ENCODE data around the gene RAB7B. TPM values are rescaled to one million over a fixed set of nuclear protein-coding genes. Genes with fewer than 3 reads are reported as not detected.

RAB7B gene
- total RNA-seq, 1 donor from 2014 or later: 6.3 TPM

GRCh38 chr1:206011057-206011456, 7.9 kb upstream of the RAB7B start:
- Histone ChIP-seq H3K36me3 (ENCODE audit: control insufficient read depth in 3 of 3, insufficient read depth in 3 of 3, low read length in 3 of 3) (no peaks in the 10 kb centered on the region), H3K27me3 (ENCODE audit: control insufficient read depth in 3 of 3, insufficient read depth in 3 of 3, low read length in 3 of 3) (peaks cover 0 to 4% (median 0%) of the 10 kb centered on the region in 3 donors), H3K4me1 (ENCODE audit: control insufficient read depth in 3 of 3, insufficient read depth in 3 of 3, low read length in 3 of 3) (peaks cover 0 to 10% (median 3%) of the 10 kb centered on the region in 3 donors), H3K4me3 (ENCODE audit: low read length in 3 of 3) (no peak overlapping the region), H3K9me3 (ENCODE audit: control insufficient read depth in 3 of 3, low read length in 3 of 3) (no peaks in the 10 kb centered on the region), H3K9ac (ENCODE audit: low read depth in 1 of 3, low read length in 3 of 3) (no peak overlapping the region), H3K27ac (ENCODE audit: low read depth, low read length) (no peak overlapping the region)

GRCh38 chr1:206010060-206010459, 6.9 kb upstream of the RAB7B start:
- Histone ChIP-seq H3K27me3 (ENCODE audit: control insufficient read depth in 3 of 3, insufficient read depth in 3 of 3, low read length in 3 of 3) (peaks cover 0 to 4% (median 0%) of the 10 kb centered on the region in 3 donors), H3K4me3 (ENCODE audit: low read length in 3 of 3) (no peak overlapping the region), H3K4me1 (ENCODE audit: control insufficient read depth in 3 of 3, insufficient read depth in 3 of 3, low read length in 3 of 3) (peaks cover 0 to 12% (median 5%) of the 10 kb centered on the region in 3 donors), H3K9ac (ENCODE audit: low read depth in 1 of 3, low read length in 3 of 3) (no peak overlapping the region), H3K27ac (ENCODE audit: low read depth, low read length) (no peak overlapping the region), H3K36me3 (ENCODE audit: control insufficient read depth in 3 of 3, insufficient read depth in 3 of 3, low read length in 3 of 3) (no peaks in the 10 kb centered on the region), H3K9me3 (ENCODE audit: control insufficient read depth in 3 of 3, low read length in 3 of 3) (no peaks in the 10 kb centered on the region)

GRCh38 chr1:206006946-206007345, 3.8 kb upstream of the RAB7B start:
- no peak overlapping the region for H3K9ac ChIP-seq (ENCODE audit: low read depth in 1 of 3, low read length in 3 of 3)
- H3K4me3 ChIP-seq (ENCODE audit: low read length in 3 of 3): no peak overlapping the region
- H3K27ac ChIP-seq (ENCODE audit: low read depth, low read length): no peak overlapping the region
- no peaks in the 10 kb centered on the region for H3K9me3 ChIP-seq (ENCODE audit: control insufficient read depth in 3 of 3, low read length in 3 of 3)
- peaks cover 16 to 33% (median 32%) of the 10 kb centered on the region in 3 donors for H3K4me1 ChIP-seq (ENCODE audit: control insufficient read depth in 3 of 3, insufficient read depth in 3 of 3, low read length in 3 of 3)
- no peaks in the 10 kb centered on the region for H3K36me3 ChIP-seq (ENCODE audit: control insufficient read depth in 3 of 3, insufficient read depth in 3 of 3, low read length in 3 of 3)
- no peaks in the 10 kb centered on the region for H3K27me3 ChIP-seq (ENCODE audit: control insufficient read depth in 3 of 3, insufficient read depth in 3 of 3, low read length in 3 of 3)

GRCh38 chr1:206005778-206006180, 2.6 kb upstream of the RAB7B start:
- Histone ChIP-seq H3K27ac (ENCODE audit: low read depth, low read length) (no peak overlapping the region), H3K9me3 (ENCODE audit: control insufficient read depth in 3 of 3, low read length in 3 of 3) (no peaks in the 10 kb centered on the region), H3K9ac (ENCODE audit: low read depth in 1 of 3, low read length in 3 of 3) (no peak overlapping the region), H3K4me1 (ENCODE audit: control insufficient read depth in 3 of 3, insufficient read depth in 3 of 3, low read length in 3 of 3) (peaks cover 19 to 42% (median 41%) of the 10 kb centered on the region in 3 donors), H3K36me3 (ENCODE audit: control insufficient read depth in 3 of 3, insufficient read depth in 3 of 3, low read length in 3 of 3) (no peaks in the 10 kb centered on the region), H3K27me3 (ENCODE audit: control insufficient read depth in 3 of 3, insufficient read depth in 3 of 3, low read length in 3 of 3) (no peaks in the 10 kb centered on the region), H3K4me3 (ENCODE audit: low read length in 3 of 3) (no peak overlapping the region)

GRCh38 chr1:206005234-206005633, 2.0 kb upstream of the RAB7B start:
- Histone ChIP-seq H3K36me3 (ENCODE audit: control insufficient read depth in 3 of 3, insufficient read depth in 3 of 3, low read length in 3 of 3) (no peaks in the 10 kb centered on the region), H3K9ac (ENCODE audit: low read depth in 1 of 3, low read length in 3 of 3) (no peak overlapping the region), H3K27me3 (ENCODE audit: control insufficient read depth in 3 of 3, insufficient read depth in 3 of 3, low read length in 3 of 3) (no peaks in the 10 kb centered on the region), H3K4me1 (ENCODE audit: control insufficient read depth in 3 of 3, insufficient read depth in 3 of 3, low read length in 3 of 3) (peaks cover 19 to 47% (median 42%) of the 10 kb centered on the region in 3 donors), H3K27ac (ENCODE audit: low read depth, low read length) (no peak overlapping the region), H3K4me3 (ENCODE audit: low read length in 3 of 3) (no peak overlapping the region), H3K9me3 (ENCODE audit: control insufficient read depth in 3 of 3, low read length in 3 of 3) (no peaks in the 10 kb centered on the region)

- Histone ChIP-seq H3K27ac (ENCODE audit: low read depth, low read length) (no peak overlapping the region), H3K4me1 (ENCODE audit: control insufficient read depth in 3 of 3, insufficient read depth in 3 of 3, low read length in 3 of 3) (peaks cover 19 to 47% (median 43%) of the 10 kb centered on the region in 3 donors), H3K9ac (ENCODE audit: low read depth in 1 of 3, low read length in 3 of 3) (no peak overlapping the region)
Observed at GRCh38 chr1:206004826-206005225, 1.6 kb upstream of the RAB7B start.

GRCh38 chr1:206003854-206004800, 932 bp upstream of the RAB7B start:
- Histone ChIP-seq H3K27ac (ENCODE audit: low read depth, low read length) (peak overlapping the region; percentile 73), H3K27me3 (ENCODE audit: control insufficient read depth in 3 of 3, insufficient read depth in 3 of 3, low read length in 3 of 3) (no peaks in the 10 kb centered on the region), H3K36me3 (ENCODE audit: control insufficient read depth in 3 of 3, insufficient read depth in 3 of 3, low read length in 3 of 3) (no peaks in the 10 kb centered on the region), H3K9me3 (ENCODE audit: control insufficient read depth in 3 of 3, low read length in 3 of 3) (no peaks in the 10 kb centered on the region), H3K4me3 (ENCODE audit: low read length in 3 of 3) (no peak overlapping the region), H3K4me1 (ENCODE audit: control insufficient read depth in 3 of 3, insufficient read depth in 3 of 3, low read length in 3 of 3) (peaks cover 19 to 47% (median 46%) of the 10 kb centered on the region in 3 donors), H3K9ac (ENCODE audit: low read depth in 1 of 3, low read length in 3 of 3) (no peak overlapping the region)

More at GRCh38 chr1:206004826-206005225, 1.6 kb upstream of the RAB7B start:
- Histone ChIP-seq H3K36me3 (ENCODE audit: control insufficient read depth in 3 of 3, insufficient read depth in 3 of 3, low read length in 3 of 3) (no peaks in the 10 kb centered on the region), H3K4me3 (ENCODE audit: low read length in 3 of 3) (no peak overlapping the region), H3K27me3 (ENCODE audit: control insufficient read depth in 3 of 3, insufficient read depth in 3 of 3, low read length in 3 of 3) (no peaks in the 10 kb centered on the region), H3K9me3 (ENCODE audit: control insufficient read depth in 3 of 3, low read length in 3 of 3) (no peaks in the 10 kb centered on the region)

GRCh38 chr1:206002160-206002559, 1.0 kb downstream of the RAB7B start:
- Histone ChIP-seq H3K27ac (ENCODE audit: low read depth, low read length) (peak overlapping the region; percentile 73), H3K4me3 (ENCODE audit: low read length in 3 of 3) (peak overlapping the region in 2 of 3 donors; percentile 46 to 76), H3K36me3 (ENCODE audit: control insufficient read depth in 3 of 3, insufficient read depth in 3 of 3, low read length in 3 of 3) (no peaks in the 10 kb centered on the region), H3K9ac (ENCODE audit: low read depth in 1 of 3, low read length in 3 of 3) (peak overlapping the region in 1 of 3 donors; percentile 86), H3K9me3 (ENCODE audit: control insufficient read depth in 3 of 3, low read length in 3 of 3) (no peaks in the 10 kb centered on the region), H3K27me3 (ENCODE audit: control insufficient read depth in 3 of 3, insufficient read depth in 3 of 3, low read length in 3 of 3) (no peaks in the 10 kb centered on the region), H3K4me1 (ENCODE audit: control insufficient read depth in 3 of 3, insufficient read depth in 3 of 3, low read length in 3 of 3) (peaks cover 32 to 58% (median 51%) of the 10 kb centered on the region in 3 donors)

GRCh38 chr1:206001476-206001888, 1.7 kb downstream of the RAB7B start:
- no peaks in the 10 kb centered on the region for H3K9me3 ChIP-seq (ENCODE audit: control insufficient read depth in 3 of 3, low read length in 3 of 3)
- peaks cover 32 to 58% (median 51%) of the 10 kb centered on the region in 3 donors for H3K4me1 ChIP-seq (ENCODE audit: control insufficient read depth in 3 of 3, insufficient read depth in 3 of 3, low read length in 3 of 3)
- H3K9ac ChIP-seq (ENCODE audit: low read depth in 1 of 3, low read length in 3 of 3): peak overlapping the region in 1 of 3 donors; percentile 69
- H3K4me3 ChIP-seq (ENCODE audit: low read length in 3 of 3): peak overlapping the region; percentile 2 to 76 (median 46)
- H3K27me3 ChIP-seq (ENCODE audit: control insufficient read depth in 3 of 3, insufficient read depth in 3 of 3, low read length in 3 of 3): no peaks in the 10 kb centered on the region
- H3K27ac ChIP-seq (ENCODE audit: low read depth, low read length): peak overlapping the region; percentile 54
- no peaks in the 10 kb centered on the region for H3K36me3 ChIP-seq (ENCODE audit: control insufficient read depth in 3 of 3, insufficient read depth in 3 of 3, low read length in 3 of 3)
